Measurements from ENCODE around the gene ARHGEF4. TPM values are rescaled to one million over a fixed set of nuclear protein-coding genes. Genes with fewer than 3 reads are reported as not detected.

ARHGEF4 gene
- total RNA-seq, 1 experiment from 2014 or later: 0.80 TPM

- Histone ChIP-seq H3K27me3 (ENCODE audit: control insufficient read depth, insufficient read depth, low read length) (no peaks in the 10 kb centered on the region), H3K4me3 (ENCODE audit: low read depth in 2 of 2, low read length in 2 of 2) (no peak overlapping the region), H3K4me1 (ENCODE audit: control insufficient read depth, insufficient read depth, low read length) (no peaks in the 10 kb centered on the region), H3K9me3 (ENCODE audit: control insufficient read depth, insufficient read depth, low read depth, low read length) (no peaks in the 10 kb centered on the region), H3K27ac (ENCODE audit: low read length) (no peak overlapping the region), H3K36me3 (ENCODE audit: control insufficient read depth, insufficient read depth, low read length) (no peaks in the 10 kb centered on the region)
- no peak for TF ChIP-seq REST (IDR thresholded peaks at IDR 0.05; ENCODE audit: insufficient read depth in 1 of 2, low read depth in 2 of 2, low read length in 1 of 2)
- no peak for TF ChIP-seq TCF7L2 (IDR thresholded peaks at IDR 0.05; ENCODE audit: low read depth, low read length)
- TF ChIP-seq POLR2AphosphoS5 (IDR thresholded peaks at IDR 0.05; ENCODE audit: low read depth, low read length): no peak
- TF ChIP-seq SIN3A (IDR thresholded peaks at IDR 0.05; ENCODE audit: borderline replicate concordance, insufficient read depth, low read depth, low read length): no peak
- no peak for TF ChIP-seq CTCF (IDR thresholded peaks at IDR 0.05)
- CTCF ChIA-PET: no interaction called here
- in situ Hi-C loops (cut with HindIII; ENCODE audit: low pct_unique_long_range_greater_than_20kb, low sequenced_read_pairs): no loop called here
- no TSS peak for BruUV-seq (replicated peaks)
- ATAC-seq (no peak), DNase-seq (ENCODE audit: low read depth, low spot score) (no peak)
- POLR2A ChIA-PET: no interaction called here
- intact Hi-C loops (cut with micrococcal nuclease; ENCODE audit: unreplicated experiment): no loop called here
These were observed 200.1 kb downstream of the ARHGEF4 start for GRCh38 chr2:131036696-131037397.

- Histone ChIP-seq H3K27me3 (ENCODE audit: control insufficient read depth, insufficient read depth, low read length) (no peaks in the 10 kb centered on the region), H3K36me3 (ENCODE audit: control insufficient read depth, insufficient read depth, low read length) (no peaks in the 10 kb centered on the region), H3K9me3 (ENCODE audit: control insufficient read depth, insufficient read depth, low read depth, low read length) (no peaks in the 10 kb centered on the region), H3K4me3 (ENCODE audit: low read depth in 2 of 2, low read length in 2 of 2) (no peak overlapping the region), H3K27ac (ENCODE audit: low read length) (no peak overlapping the region), H3K4me1 (ENCODE audit: control insufficient read depth, insufficient read depth, low read length) (no peaks in the 10 kb centered on the region)
- in situ Hi-C loops (cut with HindIII; ENCODE audit: low pct_unique_long_range_greater_than_20kb, low sequenced_read_pairs) (no loop called here), intact Hi-C loops (cut with micrococcal nuclease; ENCODE audit: unreplicated experiment) (no loop called here)
- ChIA-PET POLR2A (no interaction called here), CTCF (no interaction called here)
- BruUV-seq (replicated peaks): no TSS peak
- no peak for DNase-seq (ENCODE audit: low read depth, low spot score)
- no peak for TF ChIP-seq SIN3A (IDR thresholded peaks at IDR 0.05; ENCODE audit: borderline replicate concordance, insufficient read depth, low read depth, low read length)
- no peak for TF ChIP-seq TCF7L2 (IDR thresholded peaks at IDR 0.05; ENCODE audit: low read depth, low read length)
- TF ChIP-seq CTCF (IDR thresholded peaks at IDR 0.05): no peak
- TF ChIP-seq POLR2AphosphoS5 (IDR thresholded peaks at IDR 0.05; ENCODE audit: low read depth, low read length): no peak
- TF ChIP-seq REST (IDR thresholded peaks at IDR 0.05; ENCODE audit: insufficient read depth in 1 of 2, low read depth in 2 of 2, low read length in 1 of 2): no peak
- ATAC-seq: 0 out of 2 replicates have a peak, but pooled peaks have one; percentile 13
These were observed 200.9 kb downstream of the ARHGEF4 start for GRCh38 chr2:131037398-131038257.
